GM12878 (cell line): ENCODE results near the gene VCL. TPM values are rescaled to one million over a fixed set of nuclear protein-coding genes. Genes with fewer than 3 reads are reported as not detected.

ENCODE experiments used
- ATAC-seq: fragments of 200-7000 bp; cut with Tn5 transposase; 3 replicates; pipeline ENCODE4 v1.9.1; 2020; ENCODE audit warnings: mild to moderate bottlenecking, moderate library complexity
- BruUV-seq: library from RNA; stranded (reverse); fragments of 400-500 nt; replicated peaks from 2 replicates; lab custom pipeline; 2021; lab: Mats Ljungman, UMichigan
- CTCF ChIA-PET: fragments of 300-600 bp; sonication (Branson Sonifier 250); formaldehyde crosslinking; extraction: SDS; loops from one replicate; lab custom pipeline; 2021; ENCODE audit warnings: inconsistent platforms; lab: Yijun Ruan, JAX
- POLR2A ChIA-PET: fragments of 350-600 bp; formaldehyde crosslinking; extraction: SDS; loops from one replicate; lab custom pipeline; 2021; ENCODE audit warnings: inconsistent platforms; lab: Charles Lee
- RAD21 ChIA-PET: fragments of 300-600 bp; sonication (Branson Sonifier 250); formaldehyde crosslinking; loops from one replicate; lab custom pipeline; 2023; ENCODE audit warnings: antibody characterized with exemption; ENCODE audit not compliant: unreplicated experiment; lab: Charles Lee
- SMC1A ChIA-PET: fragments of 300-600 bp; sonication (Branson Sonifier 250); formaldehyde crosslinking; loops from one replicate; lab custom pipeline; 2023; ENCODE audit not compliant: unreplicated experiment, uncharacterized antibody; lab: Charles Lee
- DNase-seq: peaks from one replicate; pipeline ENCODE4 v3.0.0-alpha.2; 2011; ENCODE audit warnings: low read depth, low spot score
- FAIRE-seq: peaks from 3 replicates; lab custom pipeline; 2011; peaks lifted over from hg19 to GRCh38; lab: Jason Lieb, UNC
- H2AFZ ChIP-seq: 2 replicates; pipeline ENCODE4 v1.6.0; 2011; ENCODE audit warnings: low read depth, low read length, control low read depth; ENCODE audit not compliant: control insufficient read depth
- H3K27ac ChIP-seq: 2 replicates; pipeline ENCODE4 v1.5.1; 2011; ENCODE audit warnings: control low read depth; ENCODE audit not compliant: control insufficient read depth, insufficient read depth
- H3K27me3 ChIP-seq, 2 experiments: replicated peaks in 1 of 2; 2 replicates each; pipeline versions ENCODE4 v1.6.0 to v1.6.1; 2011; ENCODE audit warnings: low read length in 1 of 2; ENCODE audit not compliant: control insufficient read depth in 2 of 2, insufficient read depth in 2 of 2
- H3K36me3 ChIP-seq, 2 experiments: 2 replicates each; pipeline ENCODE4 v1.5.1; 2011; ENCODE audit warnings: low read length in 1 of 2; ENCODE audit not compliant: control insufficient read depth in 2 of 2, insufficient read depth in 2 of 2
- H3K4me1 ChIP-seq: 2 replicates; pipeline ENCODE4 v1.6.1; 2011; ENCODE audit warnings: mild to moderate bottlenecking, low read length, moderate library complexity, mixed read lengths; ENCODE audit not compliant: control insufficient read depth, insufficient read depth
- H3K4me2 ChIP-seq: 2 replicates; pipeline ENCODE4 v1.6.0; 2011; ENCODE audit warnings: control low read depth; ENCODE audit not compliant: control insufficient read depth, insufficient read depth
- H3K4me3 ChIP-seq: fragments of 200-600 bp; sonication (generic); 2 replicates; pipeline ENCODE4 v1.5.1; 2016
- H3K79me2 ChIP-seq: 2 replicates; pipeline ENCODE4 v1.6.0; 2011; ENCODE audit warnings: low read length; ENCODE audit not compliant: control insufficient read depth, insufficient read depth
- H3K9ac ChIP-seq: 2 replicates; pipeline ENCODE4 v1.8.0; 2011; ENCODE audit warnings: low read length, control low read depth, mixed read lengths; ENCODE audit not compliant: control insufficient read depth, insufficient read depth
- H3K9me3 ChIP-seq: replicated peaks from 3 replicates; pipeline ENCODE4 v1.5.1; 2011; ENCODE audit warnings: mild to moderate bottlenecking, low read length; ENCODE audit not compliant: control insufficient read depth, insufficient read depth
- H4K20me1 ChIP-seq: 2 replicates; pipeline ENCODE4 v1.6.0; 2011; ENCODE audit not compliant: control insufficient read depth, insufficient read depth
- GABPA ChIP-seq: IDR thresholded peaks from 2 replicates; pipeline ENCODE4 v1.6.1; 2014; ENCODE audit warnings: antibody characterized with exemption, low read depth, mild to moderate bottlenecking, inconsistent platforms
- IKZF2 ChIP-seq, 2 experiments: fragments of 450-650 bp; IDR thresholded peaks; 2 replicates each; pipeline ENCODE4 v1.6.1; 2017; ENCODE audit warnings: mild to moderate bottlenecking in 2 of 2, moderate library complexity in 2 of 2
- RCOR1 ChIP-seq: conservative IDR thresholded peaks from 2 replicates; pipeline ENCODE4 v1.6.1; 2012; ENCODE audit warnings: low read depth, low read length, improper control_type of control experiment
- RFX5 ChIP-seq: IDR thresholded peaks from 2 replicates; pipeline ENCODE4 v1.6.1; 2011; ENCODE audit warnings: low read depth, low read length, improper control_type of control experiment
- SIX5 ChIP-seq: IDR thresholded peaks from 2 replicates; pipeline ENCODE4 v1.6.1; 2011; ENCODE audit warnings: mild to moderate bottlenecking, low read depth, low read length, moderate library complexity; ENCODE audit not compliant: severe bottlenecking
- TARDBP ChIP-seq: IDR thresholded peaks from 2 replicates; pipeline ENCODE4 v1.6.1; 2016; ENCODE audit warnings: borderline replicate concordance
- TBL1XR1 ChIP-seq: IDR thresholded peaks from 2 replicates; pipeline ENCODE4 v1.6.1; 2012; ENCODE audit warnings: low read depth, low read length, improper control_type of control experiment
- WGBS: methylation state at CpG from one replicate; pipeline ENCODE4 v1.1.6; 2016; ENCODE audit warnings: low lambda C conversion rate; ENCODE audit not compliant: insufficient replicate concordance, insufficient coverage; ENCODE audit errors: missing lambda C conversion rate; 5-methylcytosine and 5-hydroxymethylcytosine counted together
- in situ Hi-C: fragments of 300-500 bp; cut with MboI; formaldehyde crosslinking; loops from 9 replicates; pipeline ENCODE4 v1.14.3; 2018; ENCODE audit warnings: mixed read lengths
- intact Hi-C: fragments of 100-400 bp; cut with micrococcal nuclease; formaldehyde crosslinking; loops from one replicate; pipeline ENCODE4 v1.14.2; 2022; ENCODE audit not compliant: unreplicated experiment
- polyA plus RNA-seq, 11 experiments: library from polyadenylated mRNA; depleted of rRNA in 4 of 11; unstranded in 6 of 11; stranded (reverse) in 5 of 11; fragments of >200 nt; fragmentation: Nextera tagmentation in 4 of 11; fragmentation: Illumina TruSeq in 1 of 11; extraction: Ambion mirVana in 4 of 11; extraction: Trizol in 1 of 11; gene quantifications; 1 replicate in 1 of 11; 2 replicates in 10 of 11; pipeline versions ENCODE4 v1.2.1 to v1.2.3, GENCODE V29; 2011 to 2016; ENCODE audit warnings: inconsistent platforms in 2 of 11, missing spikeins in 2 of 11, low read depth in 1 of 11
- total RNA-seq, 4 experiments: library from RNA; depleted of rRNA in 3 of 4; stranded (reverse); fragments of >200 nt in 3 of 4; fragmentation: Illumina TruSeq in 1 of 4; extraction: Trizol in 1 of 4; gene quantifications; 2 replicates each; pipeline versions ENCODE4 v1.2.1 to v1.2.3, GENCODE V29; 2013 to 2021
- TF ChIP-seq, protein P1 (sequence below): fragments of 450-650 bp; formaldehyde crosslinking; IDR thresholded peaks from 2 replicates; pipeline ENCODE4 v1.4.0; 2022; ENCODE audit warnings: mild to moderate bottlenecking, moderate library complexity
- TF ChIP-seq, protein P2 (sequence below): fragments of 450-650 bp; IDR thresholded peaks from 2 replicates; pipeline ENCODE4 v1.6.1; 2017; ENCODE audit warnings: mild to moderate bottlenecking, moderate library complexity
- TF ChIP-seq, protein P3 (sequence below), 3 experiments: IDR thresholded peaks in 2 of 3; conservative IDR thresholded peaks in 1 of 3; 2 replicates each; pipeline ENCODE4 v1.5.1; 2011; ENCODE audit warnings: low read depth in 3 of 3, low read length in 3 of 3, mild to moderate bottlenecking in 3 of 3, control low read depth in 2 of 3, moderate library complexity in 2 of 3, inconsistent platforms in 1 of 3, mixed read lengths in 1 of 3; ENCODE audit not compliant: control insufficient read depth in 2 of 3, insufficient read depth in 1 of 3; ENCODE audit errors: extremely low read depth in 1 of 3
- TF ChIP-seq, protein P4 (sequence below): fragments of 450-650 bp; IDR thresholded peaks from 2 replicates; pipeline ENCODE4 v1.6.1; 2017; ENCODE audit warnings: mild to moderate bottlenecking, low read depth, inconsistent platforms; ENCODE audit not compliant: poor library complexity, severe bottlenecking

The VCL gene
- total and polyA plus RNA-seq, 10 of the 15 experiments (the other 5 are each of a cell fraction or from before 2014, with no cell fraction given) = 6.7 to 54.6 (median 24.3) TPM

DNA sequence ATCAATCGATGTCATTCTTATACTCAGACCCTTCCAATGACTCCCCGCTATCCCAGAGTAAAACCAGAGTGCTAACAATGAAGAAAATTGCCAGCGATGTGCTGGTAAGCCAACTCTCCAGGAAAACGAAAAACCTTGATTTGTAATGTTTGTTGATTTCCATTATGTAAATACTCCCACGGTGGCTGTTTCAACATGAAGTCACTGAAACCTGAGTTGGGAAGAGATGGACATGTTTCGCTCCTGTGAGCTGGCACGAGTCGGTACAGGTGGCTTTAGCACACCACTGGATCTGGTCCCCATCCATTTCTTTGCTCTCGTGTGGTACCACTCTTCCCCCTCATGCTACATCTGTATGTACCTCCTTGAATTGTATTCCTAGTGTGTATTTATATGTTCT lies 99.9 kb downstream of the VCL start:
- Histone ChIP-seq H3K4me1 (peaks cover 8% of the 10 kb centered on the region), H3K4me3 (no peak overlapping the region), H3K27me3 (no peaks in the 10 kb centered on the region), H2AFZ (no peak overlapping the region), H3K36me3 (peaks cover 0 to 14% of the 10 kb centered on the region in 2 experiments; a peak in 1 of 4 replicates), H3K4me2 (no peak overlapping the region), H4K20me1 (no peaks in the 10 kb centered on the region), H3K9me3 (no peaks in the 10 kb centered on the region), H3K9ac (no peak overlapping the region), H3K27ac (no peak overlapping the region), H3K79me2 (no peaks in the 10 kb centered on the region)
- ChIA-PET RAD21 (interaction anchor here (1.5 to 2.3 kb wide), 2 partner anchors 21 to 139 kb away, joined by 5 to 6 read pairs; no protein-coding TSS in a partner anchor), CTCF (interaction anchor here (1.2 to 13.9 kb wide), 4 partner anchors 17 to 209 kb away, joined by 3 to 185 read pairs (median 7); no protein-coding TSS in a partner anchor), POLR2A (no interaction called here), SMC1A (interaction anchor here (0.8 to 3.1 kb wide), 6 partner anchors 11 to 158 kb away, joined by 3 to 31 read pairs (median 5); no protein-coding TSS in a partner anchor)
- no peak for ATAC-seq
- over 99% methylated on average over 9 of the region's 9 CpGs for WGBS
- in situ Hi-C loops = loop anchor here (25.0 kb wide), 1 partner anchor 210 kb away; no protein-coding TSS in a partner anchor
- intact Hi-C loops = loop anchor here (5.0 kb wide), 1 partner anchor 140 kb away; no protein-coding TSS in a partner anchor
- no peak for FAIRE-seq
- no TSS peak for BruUV-seq
- DNase-seq = no peak
- TF ChIP-seq TBL1XR1 (no peak), GABPA (no peak), RFX5 (no peak), SIX5 (no peak), RCOR1 (no peak), TARDBP (no peak), IKZF2 (IDR thresholded peaks at IDR 0.05) (no peak)
- TF ChIP-seq, protein P1, sequence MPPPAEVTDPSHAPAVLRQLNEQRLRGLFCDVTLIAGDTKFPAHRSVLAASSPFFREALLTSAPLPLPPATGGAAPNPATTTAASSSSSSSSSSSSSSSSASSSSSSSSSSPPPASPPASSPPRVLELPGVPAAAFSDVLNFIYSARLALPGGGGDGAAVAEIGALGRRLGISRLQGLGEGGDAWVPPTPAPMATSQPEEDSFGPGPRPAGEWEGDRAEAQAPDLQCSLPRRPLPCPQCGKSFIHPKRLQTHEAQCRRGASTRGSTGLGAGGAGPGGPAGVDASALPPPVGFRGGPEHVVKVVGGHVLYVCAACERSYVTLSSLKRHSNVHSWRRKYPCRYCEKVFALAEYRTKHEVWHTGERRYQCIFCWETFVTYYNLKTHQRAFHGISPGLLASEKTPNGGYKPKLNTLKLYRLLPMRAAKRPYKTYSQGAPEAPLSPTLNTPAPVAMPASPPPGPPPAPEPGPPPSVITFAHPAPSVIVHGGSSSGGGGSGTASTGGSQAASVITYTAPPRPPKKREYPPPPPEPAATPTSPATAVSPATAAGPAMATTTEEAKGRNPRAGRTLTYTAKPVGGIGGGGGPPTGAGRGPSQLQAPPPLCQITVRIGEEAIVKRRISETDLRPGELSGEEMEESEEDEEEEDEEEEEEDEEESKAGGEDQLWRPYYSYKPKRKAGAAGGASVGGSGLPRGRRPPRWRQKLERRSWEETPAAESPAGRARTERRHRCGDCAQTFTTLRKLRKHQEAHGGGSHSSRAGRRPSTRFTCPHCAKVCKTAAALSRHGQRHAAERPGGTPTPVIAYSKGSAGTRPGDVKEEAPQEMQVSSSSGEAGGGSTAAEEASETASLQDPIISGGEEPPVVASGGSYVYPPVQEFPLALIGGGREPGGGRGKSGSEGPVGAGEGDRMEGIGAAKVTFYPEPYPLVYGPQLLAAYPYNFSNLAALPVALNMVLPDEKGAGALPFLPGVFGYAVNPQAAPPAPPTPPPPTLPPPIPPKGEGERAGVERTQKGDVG (CRISPR knock-in tag) = no peak
- TF ChIP-seq, protein P2, sequence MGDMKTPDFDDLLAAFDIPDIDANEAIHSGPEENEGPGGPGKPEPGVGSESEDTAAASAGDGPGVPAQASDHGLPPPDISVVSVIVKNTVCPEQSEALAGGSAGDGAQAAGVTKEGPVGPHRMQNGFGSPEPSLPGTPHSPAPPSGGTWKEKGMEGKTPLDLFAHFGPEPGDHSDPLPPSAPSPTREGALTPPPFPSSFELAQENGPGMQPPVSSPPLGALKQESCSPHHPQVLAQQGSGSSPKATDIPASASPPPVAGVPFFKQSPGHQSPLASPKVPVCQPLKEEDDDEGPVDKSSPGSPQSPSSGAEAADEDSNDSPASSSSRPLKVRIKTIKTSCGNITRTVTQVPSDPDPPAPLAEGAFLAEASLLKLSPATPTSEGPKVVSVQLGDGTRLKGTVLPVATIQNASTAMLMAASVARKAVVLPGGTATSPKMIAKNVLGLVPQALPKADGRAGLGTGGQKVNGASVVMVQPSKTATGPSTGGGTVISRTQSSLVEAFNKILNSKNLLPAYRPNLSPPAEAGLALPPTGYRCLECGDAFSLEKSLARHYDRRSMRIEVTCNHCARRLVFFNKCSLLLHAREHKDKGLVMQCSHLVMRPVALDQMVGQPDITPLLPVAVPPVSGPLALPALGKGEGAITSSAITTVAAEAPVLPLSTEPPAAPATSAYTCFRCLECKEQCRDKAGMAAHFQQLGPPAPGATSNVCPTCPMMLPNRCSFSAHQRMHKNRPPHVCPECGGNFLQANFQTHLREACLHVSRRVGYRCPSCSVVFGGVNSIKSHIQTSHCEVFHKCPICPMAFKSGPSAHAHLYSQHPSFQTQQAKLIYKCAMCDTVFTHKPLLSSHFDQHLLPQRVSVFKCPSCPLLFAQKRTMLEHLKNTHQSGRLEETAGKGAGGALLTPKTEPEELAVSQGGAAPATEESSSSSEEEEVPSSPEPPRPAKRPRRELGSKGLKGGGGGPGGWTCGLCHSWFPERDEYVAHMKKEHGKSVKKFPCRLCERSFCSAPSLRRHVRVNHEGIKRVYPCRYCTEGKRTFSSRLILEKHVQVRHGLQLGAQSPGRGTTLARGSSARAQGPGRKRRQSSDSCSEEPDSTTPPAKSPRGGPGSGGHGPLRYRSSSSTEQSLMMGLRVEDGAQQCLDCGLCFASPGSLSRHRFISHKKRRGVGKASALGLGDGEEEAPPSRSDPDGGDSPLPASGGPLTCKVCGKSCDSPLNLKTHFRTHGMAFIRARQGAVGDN = no peak
- TF ChIP-seq, protein P3, sequence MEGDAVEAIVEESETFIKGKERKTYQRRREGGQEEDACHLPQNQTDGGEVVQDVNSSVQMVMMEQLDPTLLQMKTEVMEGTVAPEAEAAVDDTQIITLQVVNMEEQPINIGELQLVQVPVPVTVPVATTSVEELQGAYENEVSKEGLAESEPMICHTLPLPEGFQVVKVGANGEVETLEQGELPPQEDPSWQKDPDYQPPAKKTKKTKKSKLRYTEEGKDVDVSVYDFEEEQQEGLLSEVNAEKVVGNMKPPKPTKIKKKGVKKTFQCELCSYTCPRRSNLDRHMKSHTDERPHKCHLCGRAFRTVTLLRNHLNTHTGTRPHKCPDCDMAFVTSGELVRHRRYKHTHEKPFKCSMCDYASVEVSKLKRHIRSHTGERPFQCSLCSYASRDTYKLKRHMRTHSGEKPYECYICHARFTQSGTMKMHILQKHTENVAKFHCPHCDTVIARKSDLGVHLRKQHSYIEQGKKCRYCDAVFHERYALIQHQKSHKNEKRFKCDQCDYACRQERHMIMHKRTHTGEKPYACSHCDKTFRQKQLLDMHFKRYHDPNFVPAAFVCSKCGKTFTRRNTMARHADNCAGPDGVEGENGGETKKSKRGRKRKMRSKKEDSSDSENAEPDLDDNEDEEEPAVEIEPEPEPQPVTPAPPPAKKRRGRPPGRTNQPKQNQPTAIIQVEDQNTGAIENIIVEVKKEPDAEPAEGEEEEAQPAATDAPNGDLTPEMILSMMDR (IDR thresholded peaks at IDR 0.05 in 2 of 3, conservative IDR thresholded peaks at IDR 0.05 in 1 of 3; ENCODE audit: control insufficient read depth in 2 of 3, extremely low read depth in 1 of 3, insufficient read depth in 1 of 3, low read depth in 3 of 3, low read length in 3 of 3) = no peak
- TF ChIP-seq, protein P4, sequence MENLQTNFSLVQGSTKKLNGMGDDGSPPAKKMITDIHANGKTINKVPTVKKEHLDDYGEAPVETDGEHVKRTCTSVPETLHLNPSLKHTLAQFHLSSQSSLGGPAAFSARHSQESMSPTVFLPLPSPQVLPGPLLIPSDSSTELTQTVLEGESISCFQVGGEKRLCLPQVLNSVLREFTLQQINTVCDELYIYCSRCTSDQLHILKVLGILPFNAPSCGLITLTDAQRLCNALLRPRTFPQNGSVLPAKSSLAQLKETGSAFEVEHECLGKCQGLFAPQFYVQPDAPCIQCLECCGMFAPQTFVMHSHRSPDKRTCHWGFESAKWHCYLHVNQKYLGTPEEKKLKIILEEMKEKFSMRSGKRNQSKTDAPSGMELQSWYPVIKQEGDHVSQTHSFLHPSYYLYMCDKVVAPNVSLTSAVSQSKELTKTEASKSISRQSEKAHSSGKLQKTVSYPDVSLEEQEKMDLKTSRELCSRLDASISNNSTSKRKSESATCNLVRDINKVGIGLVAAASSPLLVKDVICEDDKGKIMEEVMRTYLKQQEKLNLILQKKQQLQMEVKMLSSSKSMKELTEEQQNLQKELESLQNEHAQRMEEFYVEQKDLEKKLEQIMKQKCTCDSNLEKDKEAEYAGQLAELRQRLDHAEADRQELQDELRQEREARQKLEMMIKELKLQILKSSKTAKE = no peak
